CD4-positive, alpha-beta T cell treated with Interleukin-17A for 1 hour (primary cell): ENCODE data around the gene TRIM44.

ENCODE experiments used
- DNase-seq: peaks from one replicate; pipeline ENCODE4 v3.0.0-alpha.2; 2020

The TRIM44 gene

GRCh38 chr11:35794333-35794732 is 131.8 kb downstream of the TRIM44 start:
- DNase-seq = no peak

DNA sequence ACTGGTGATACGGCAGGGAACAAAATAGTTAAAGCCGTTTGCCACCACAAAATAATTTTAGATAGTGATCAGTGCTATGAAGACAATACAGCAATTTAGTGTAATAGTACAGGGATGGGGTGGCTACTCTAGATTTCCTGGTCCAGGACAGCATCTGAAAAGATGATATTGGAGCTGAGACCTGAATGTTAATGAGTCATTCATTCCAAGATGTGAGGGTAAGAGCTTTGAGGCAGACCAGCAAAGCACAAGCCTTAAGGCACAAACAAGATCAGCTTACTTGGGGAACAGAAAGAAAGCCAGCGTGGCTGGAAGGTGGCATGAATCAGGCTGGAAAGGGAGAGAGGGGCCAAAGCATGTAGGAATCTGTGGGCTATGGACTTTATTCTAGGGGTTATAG is 132.3 kb downstream of the TRIM44 start:
- DNase-seq = no peak

GRCh38 chr11:35796562-35796961 is 134.0 kb downstream of the TRIM44 start:
- no peak for DNase-seq

DNA sequence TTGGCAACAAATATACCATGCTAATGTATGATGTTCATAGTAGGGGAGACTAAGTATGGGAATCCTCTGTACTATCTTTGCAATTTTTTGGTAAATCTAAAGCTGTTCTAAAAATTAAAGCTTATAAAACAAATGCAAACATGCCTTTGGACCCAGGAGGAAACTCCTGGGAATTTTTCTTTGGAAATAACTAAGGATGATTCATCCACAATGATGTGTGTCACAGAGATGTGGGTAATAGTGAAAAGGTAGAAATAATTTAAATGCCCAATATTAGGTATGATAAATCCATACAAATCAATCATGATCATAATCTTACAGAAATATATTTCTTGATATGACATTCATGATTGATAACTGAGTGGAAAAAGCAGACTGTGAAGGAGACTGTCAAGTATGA is 135.8 kb downstream of the TRIM44 start:
- DNase-seq = no peak

DNA sequence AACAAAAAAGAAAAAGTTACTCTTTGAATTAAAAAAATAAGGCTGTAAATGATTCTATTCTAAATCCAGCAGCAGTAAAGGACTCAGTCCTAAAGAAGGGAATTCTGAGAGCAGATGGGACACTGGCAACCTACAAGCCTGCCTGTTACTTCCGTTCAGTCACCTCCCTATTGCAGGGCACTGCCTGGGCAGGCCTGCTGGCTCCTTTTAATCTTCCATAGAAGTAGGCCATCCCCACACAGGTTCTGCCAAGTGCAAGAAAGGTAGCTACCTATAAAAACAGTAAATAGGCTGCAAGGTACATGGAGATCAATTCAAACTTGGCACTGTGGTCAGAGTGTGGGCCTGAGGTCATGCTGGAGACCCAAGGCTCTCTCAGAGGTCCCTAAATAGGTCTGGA is 136.4 kb downstream of the TRIM44 start:
- no peak for DNase-seq

- DNase-seq = no peak
These were observed 137.1 kb downstream of the TRIM44 start for GRCh38 chr11:35799655-35800054.

DNA sequence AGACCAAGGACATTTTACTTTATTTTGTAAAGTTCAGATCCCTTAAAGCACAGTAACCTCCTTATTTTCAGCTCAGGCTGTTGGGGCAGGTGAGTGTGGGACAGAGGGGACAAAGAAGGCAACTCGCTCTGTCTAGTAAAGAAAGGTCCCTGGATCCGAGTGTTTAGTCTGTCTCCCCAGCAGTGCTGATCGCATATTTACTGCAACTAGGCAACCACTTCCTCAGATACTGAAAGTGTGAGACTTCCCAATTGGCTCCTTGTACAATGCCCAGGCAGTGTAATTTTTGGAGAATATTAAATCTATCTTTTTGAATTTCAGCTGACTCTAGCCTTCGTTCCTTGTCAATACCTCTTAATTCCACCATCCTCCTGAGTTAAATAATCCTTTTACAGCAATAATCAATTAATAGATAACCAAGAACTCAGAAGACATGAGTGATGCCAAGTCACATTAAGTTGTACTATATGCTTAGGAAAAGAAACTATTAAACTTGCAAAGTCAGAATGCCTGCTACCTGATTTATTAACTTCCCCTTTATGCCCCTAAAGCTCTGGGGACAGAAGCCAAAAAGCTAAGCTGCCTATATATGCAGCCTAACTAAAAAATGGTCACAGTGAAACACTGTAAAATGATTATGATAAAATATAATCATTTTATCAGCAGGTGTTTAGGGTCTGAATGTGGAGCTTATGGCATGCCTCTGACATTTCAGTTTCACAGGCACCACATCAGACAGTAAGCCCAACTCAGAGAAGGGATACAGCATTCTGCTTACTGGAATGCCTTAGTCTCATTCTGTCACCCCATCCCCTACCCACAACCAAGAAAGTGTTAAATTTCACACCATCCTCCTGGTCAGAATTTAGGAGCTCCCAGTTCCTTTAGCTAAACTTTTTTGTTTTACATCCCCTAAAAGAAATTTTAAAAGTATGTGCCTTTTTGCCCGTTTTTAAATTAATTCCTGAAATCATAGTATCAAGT is 138.7 kb downstream of the TRIM44 start:
- DNase-seq = no peak

DNA sequence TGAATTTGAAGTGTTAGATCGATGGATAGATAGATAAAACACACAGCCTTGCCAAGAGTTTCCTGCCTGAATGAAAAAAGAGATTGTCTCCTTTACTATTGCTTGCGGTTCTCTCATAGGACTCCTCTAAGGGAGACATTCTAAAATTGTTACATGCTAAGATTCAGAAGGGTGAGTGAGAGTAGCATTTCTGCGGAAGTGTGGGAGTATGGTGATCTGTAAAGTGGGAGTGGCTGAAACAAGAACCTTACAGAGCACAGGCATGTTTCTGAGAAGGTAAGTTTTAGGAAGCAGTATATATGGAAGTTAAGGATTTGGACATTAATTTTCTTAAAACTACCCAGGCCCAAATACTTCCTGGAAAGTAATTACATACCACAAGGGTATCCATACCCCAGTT is 139.6 kb downstream of the TRIM44 start:
- no peak for DNase-seq

DNA sequence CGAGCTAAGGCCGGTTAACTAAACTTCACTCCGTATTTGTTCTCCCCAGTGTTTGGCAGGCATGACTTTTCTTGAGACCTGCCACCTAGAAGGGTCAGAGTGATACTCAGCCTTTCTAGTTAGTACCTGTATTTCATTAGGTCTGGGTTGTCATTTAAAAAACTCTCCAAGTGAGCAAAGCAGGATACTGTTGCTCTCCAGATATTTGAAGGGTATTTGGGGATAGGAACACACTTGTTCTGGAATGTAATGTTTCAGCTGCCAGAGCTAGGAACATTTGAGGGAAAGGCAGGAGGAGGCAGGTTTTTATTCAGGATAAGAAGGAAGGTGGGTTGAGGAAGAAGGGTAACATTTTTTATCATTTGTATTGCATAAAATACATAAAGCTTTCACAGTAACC is 140.1 kb downstream of the TRIM44 start:
- DNase-seq = no peak

GRCh38 chr11:35803115-35803514 is 140.5 kb downstream of the TRIM44 start:
- no peak for DNase-seq

DNA sequence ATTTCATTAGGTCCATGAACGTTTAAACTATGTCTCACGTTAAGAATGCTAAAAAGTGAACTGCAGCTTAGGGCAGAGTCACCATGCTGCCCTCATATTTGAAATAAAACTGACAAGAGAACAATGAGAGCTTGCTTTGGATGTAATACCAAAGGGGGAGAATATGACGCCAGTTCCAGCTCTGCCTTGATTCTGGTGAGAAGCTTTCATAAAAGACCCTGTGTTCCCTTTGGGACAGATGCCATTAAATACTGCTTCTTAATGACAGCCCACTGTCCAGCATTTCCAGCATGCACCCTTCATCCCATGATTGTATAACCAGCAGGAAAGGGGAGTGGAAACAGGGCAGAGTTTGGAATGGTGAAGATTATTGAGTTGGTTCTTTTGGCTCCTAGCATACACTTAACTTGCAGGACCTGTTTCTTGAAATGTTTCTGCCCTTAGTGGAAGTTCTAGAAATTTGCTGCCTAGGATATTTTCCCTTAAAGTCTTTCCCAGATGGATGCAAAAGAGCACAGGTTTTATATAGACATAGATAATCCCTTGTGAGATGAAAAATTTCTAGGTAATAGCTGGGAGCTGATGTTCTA is 142.0 kb downstream of the TRIM44 start:
- DNase-seq = no peak

GRCh38 chr11:35809561-35809960 is 147.0 kb downstream of the TRIM44 start:
- no peak for DNase-seq

DNA sequence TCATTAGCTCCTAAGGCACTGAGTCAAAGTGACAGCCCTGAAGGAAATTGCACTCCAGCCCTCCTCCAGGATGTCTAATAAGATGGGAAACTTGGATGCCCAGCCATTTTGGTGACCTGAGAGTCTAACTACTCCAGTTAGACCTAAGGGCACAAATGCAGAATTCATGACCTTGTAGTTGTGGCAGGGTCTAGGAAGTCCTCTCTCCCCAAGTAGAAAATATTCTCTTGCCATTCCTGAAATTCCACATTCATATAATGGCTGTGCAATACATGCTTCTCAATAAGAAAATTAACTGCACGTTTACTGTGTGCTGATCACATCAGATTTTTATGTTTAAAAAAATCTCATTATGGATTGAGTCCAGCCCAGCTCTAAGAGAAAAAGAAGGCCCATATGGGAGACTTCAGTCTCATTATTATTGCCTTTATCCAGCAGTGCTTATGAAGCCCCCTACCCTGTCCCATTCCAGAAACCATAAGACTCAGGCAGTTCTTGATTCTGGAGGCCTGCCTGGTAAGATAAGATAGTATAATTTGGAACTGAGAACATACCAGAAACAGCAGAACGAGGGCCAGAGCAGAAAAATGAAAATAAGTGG is 147.6 kb downstream of the TRIM44 start:
- DNase-seq = no peak

- no peak for DNase-seq
These were observed 149.2 kb downstream of the TRIM44 start for GRCh38 chr11:35811783-35812182.

- DNase-seq = no peak
These were observed 150.3 kb downstream of the TRIM44 start for GRCh38 chr11:35812828-35813227.

GRCh38 chr11:35814081-35814695 is 151.6 kb downstream of the TRIM44 start:
- no peak for DNase-seq

- no peak for DNase-seq
These were observed 152.2 kb downstream of the TRIM44 start for GRCh38 chr11:35814720-35815305.

- no peak for DNase-seq
These were observed 153.2 kb downstream of the TRIM44 start for GRCh38 chr11:35815556-35816315.

DNA sequence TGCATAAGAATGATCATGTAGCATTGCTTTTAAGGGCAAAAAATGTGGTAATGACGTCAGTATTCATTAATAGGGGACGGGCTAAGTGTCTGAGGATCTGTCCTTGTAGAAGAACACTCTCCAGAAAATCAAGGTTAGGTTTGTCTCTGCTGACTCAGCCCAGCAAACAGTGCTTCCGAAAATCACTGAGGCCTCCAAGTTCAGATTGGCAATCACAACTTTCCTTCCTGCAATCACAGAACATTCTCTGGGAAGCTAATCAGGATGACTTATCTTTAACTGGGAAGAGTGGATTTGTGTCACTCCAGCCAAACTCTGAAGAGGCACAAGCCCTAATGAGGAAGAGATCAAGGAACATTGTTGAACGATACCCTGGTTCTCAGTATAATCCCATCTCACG is 158.0 kb downstream of the TRIM44 start:
- DNase-seq = no peak

DNA sequence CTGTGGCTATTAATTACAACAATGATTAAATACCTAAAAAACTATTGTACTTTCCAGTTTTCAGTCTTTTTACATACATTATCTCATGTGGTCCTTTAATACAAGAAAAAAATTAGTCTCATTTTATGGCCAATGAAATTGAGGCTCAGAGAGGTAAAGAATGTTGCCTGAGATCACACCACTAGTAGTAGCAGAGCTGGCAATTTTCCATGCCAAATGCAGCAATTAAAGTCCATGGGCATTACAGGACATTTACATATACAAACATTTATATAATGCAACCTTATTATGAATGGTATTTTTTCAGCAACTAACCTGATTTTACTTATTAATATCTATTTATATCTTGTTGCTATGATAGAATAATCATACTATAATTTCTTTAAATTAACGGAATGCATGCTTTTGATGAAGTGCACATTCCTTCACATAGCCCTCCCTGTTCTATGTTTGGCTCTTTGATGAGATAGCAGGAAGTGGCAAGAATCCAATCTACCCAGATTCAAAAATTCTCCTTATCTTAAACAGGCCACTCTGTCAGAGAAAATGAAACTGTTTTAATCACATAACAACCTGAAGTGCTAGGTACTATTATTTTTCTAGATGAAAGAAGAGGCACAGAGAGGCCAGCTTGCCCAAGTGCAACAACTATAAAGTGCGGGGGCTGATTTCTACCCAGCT is 160.4 kb downstream of the TRIM44 start:
- no peak for DNase-seq

DNA sequence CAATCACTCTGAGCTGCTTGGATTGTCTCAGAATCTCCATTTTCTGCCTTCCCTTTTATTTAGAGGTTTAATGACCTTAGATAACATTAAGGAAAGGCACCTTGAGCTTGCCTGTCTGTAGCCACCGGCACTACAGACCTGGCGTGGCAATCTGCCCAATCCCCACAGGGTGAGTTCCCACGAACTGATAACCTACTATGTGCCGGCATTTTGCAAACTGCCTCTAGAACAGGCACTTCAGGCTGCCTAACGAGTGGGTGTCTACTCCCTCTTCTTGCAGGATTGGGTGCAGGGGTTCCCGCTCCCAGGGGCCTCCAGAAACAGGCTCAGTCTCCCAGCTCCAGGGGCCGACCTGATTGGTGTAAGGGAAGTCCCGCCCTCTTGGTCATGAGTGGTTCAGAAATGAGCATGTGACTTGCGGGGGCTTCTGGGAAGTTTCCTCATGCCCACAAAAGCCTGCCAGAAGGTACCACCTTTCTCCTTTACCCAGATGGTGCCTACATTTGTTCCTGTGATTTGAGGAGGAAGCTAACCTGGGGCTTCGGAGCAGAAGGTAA is 161.2 kb downstream of the TRIM44 start:
- DNase-seq = no peak
